Measurements from ENCODE around the gene WBP2NL.

Gene WBP2NL

GRCh38 chr22:42076764-42077485 lies 78.3 kb downstream of the WBP2NL start:
- no peaks in the 10 kb centered on the region for H3K9me3 ChIP-seq (ENCODE audit: low read depth, low read length)
- no peak for TF ChIP-seq POLR2AphosphoS5 (IDR thresholded peaks at IDR 0.05; ENCODE audit: borderline replicate concordance, low read depth, low read length)
- TF ChIP-seq EZH2 (IDR thresholded peaks at IDR 0.05): no peak
- TF ChIP-seq FOXP2 (optimal IDR thresholded peaks at IDR 0.05; ENCODE audit: control extremely low read depth, extremely low read length, insufficient read depth): no peak
- H3K4me3 ChIP-seq: no peak overlapping the region

GRCh38 chr22:42077486-42078125 lies 79.0 kb downstream of the WBP2NL start:
- no peak overlapping the region for H3K4me3 ChIP-seq
- no peak for TF ChIP-seq FOXP2 (optimal IDR thresholded peaks at IDR 0.05; ENCODE audit: control extremely low read depth, extremely low read length, insufficient read depth)
- TF ChIP-seq EZH2 (IDR thresholded peaks at IDR 0.05): no peak
- no peak for TF ChIP-seq POLR2AphosphoS5 (IDR thresholded peaks at IDR 0.05; ENCODE audit: borderline replicate concordance, low read depth, low read length)
- H3K27ac ChIP-seq: no peak overlapping the region

More at GRCh38 chr22:42076764-42077485, 78.3 kb downstream of the WBP2NL start:
- Histone ChIP-seq H3K9ac (ENCODE audit: insufficient read length) (no peak overlapping the region), H3K36me3 (ENCODE audit: insufficient read depth, low read length) (no peaks in the 10 kb centered on the region), H3K27ac (no peak overlapping the region)
- DNase-seq (ENCODE audit: low read depth, low spot score): no peak

More at GRCh38 chr22:42077486-42078125, 79.0 kb downstream of the WBP2NL start:
- Histone ChIP-seq H3K9me3 (ENCODE audit: low read depth, low read length) (no peaks in the 10 kb centered on the region), H3K36me3 (ENCODE audit: insufficient read depth, low read length) (peaks cover 5% of the 10 kb centered on the region; the same call in 1 of the 2 replicates), H3K9ac (ENCODE audit: insufficient read length) (no peak overlapping the region)
- no peak for DNase-seq (ENCODE audit: low read depth, low spot score)
